PC-3 (cell line): ENCODE data around the gene ZC3H6. TPM values are rescaled to one million over a fixed set of nuclear protein-coding genes. Genes with fewer than 3 reads are reported as not detected.

ENCODE experiments used
- ATAC-seq: fragments of 200-7000 bp; cut with Tn5 transposase; 2 replicates; pipeline ENCODE4 v1.9.1; 2020; ENCODE audit warnings: mild to moderate bottlenecking, moderate library complexity
- BruUV-seq: library from RNA; stranded (reverse); fragments of 400-500 nt; replicated peaks from 2 replicates; lab custom pipeline; 2021; lab: Mats Ljungman, UMichigan
- CTCF ChIA-PET: fragments of 300-600 bp; sonication (Branson Sonifier 250); formaldehyde crosslinking; loops from one replicate; lab custom pipeline; 2022; ENCODE audit warnings: antibody characterized with exemption; lab: Charles Lee
- POLR2A ChIA-PET: fragments of 300-600 bp; sonication (Branson Sonifier 250); formaldehyde crosslinking; loops from one replicate; lab custom pipeline; 2022; ENCODE audit warnings: antibody characterized with exemption; ENCODE audit not compliant: unreplicated experiment; lab: Charles Lee
- DNase-seq: peaks from one replicate; pipeline ENCODE4 v3.0.0-alpha.2; 2015
- H2AFZ ChIP-seq: fragments of 300-600 bp; sonication (generic); 2 replicates; pipeline ENCODE4 v1.6.0; 2016; ENCODE audit warnings: antibody characterized with exemption, low read length
- H3F3A ChIP-seq: fragments of 300-600 bp; sonication (generic); one replicate; pipeline ENCODE4 v1.6.0; 2017; ENCODE audit warnings: antibody characterized with exemption, low read length, control low read depth, mild to moderate bottlenecking; ENCODE audit not compliant: unreplicated experiment
- H3K27ac ChIP-seq: fragments of 300-600 bp; sonication (generic); 2 replicates; pipeline ENCODE4 v1.5.1; 2016; ENCODE audit warnings: mild to moderate bottlenecking, low read length
- H3K27me3 ChIP-seq: fragments of 300-600 bp; sonication (generic); 2 replicates; pipeline ENCODE4 v1.6.1; 2016; ENCODE audit warnings: low read length, mixed read lengths
- H3K36me3 ChIP-seq: fragments of 300-600 bp; sonication (generic); 2 replicates; pipeline ENCODE4 v1.6.1; 2016; ENCODE audit warnings: low read depth, mixed run types, low read length, mixed read lengths
- H3K4me1 ChIP-seq: fragments of 300-600 bp; sonication (generic); 2 replicates; pipeline ENCODE4 v1.5.1; 2016; ENCODE audit warnings: low read length; ENCODE audit not compliant: insufficient read depth
- H3K4me2 ChIP-seq: fragments of 300-600 bp; sonication (generic); 2 replicates; pipeline ENCODE4 v1.6.0; 2016; ENCODE audit warnings: low read length
- H3K4me3 ChIP-seq: fragments of 300-600 bp; sonication (generic); 2 replicates; pipeline ENCODE4 v1.5.1; 2016; ENCODE audit warnings: mild to moderate bottlenecking, low read length, mixed read lengths
- H3K79me2 ChIP-seq: fragments of 300-600 bp; sonication (generic); 2 replicates; pipeline ENCODE4 v1.6.1; 2017; ENCODE audit warnings: low read length, mixed read lengths
- H3K9ac ChIP-seq: fragments of 300-600 bp; sonication (generic); 2 replicates; pipeline ENCODE4 v1.6.0; 2016; ENCODE audit warnings: mild to moderate bottlenecking, low read length
- H3K9me2 ChIP-seq: fragments of 300-600 bp; sonication (generic); replicated peaks from 2 replicates; pipeline ENCODE4 v1.6.1; 2016; ENCODE audit warnings: mixed run types, low read length, mixed read lengths
- H3K9me3 ChIP-seq: fragments of 300-600 bp; sonication (generic); 2 replicates; pipeline ENCODE4 v1.6.1; 2016; ENCODE audit warnings: low read length, mixed read lengths
- H4K20me1 ChIP-seq: fragments of 300-600 bp; sonication (generic); 2 replicates; pipeline ENCODE4 v1.6.1; 2016; ENCODE audit warnings: low read length, mixed read lengths
- EZH2 ChIP-seq: fragments of 300-600 bp; sonication (generic); IDR thresholded peaks from one replicate; pipeline ENCODE4 v1.6.1; 2017; ENCODE audit warnings: antibody characterized with exemption, mild to moderate bottlenecking, low read length; ENCODE audit not compliant: unreplicated experiment
- EZH2phosphoT487 ChIP-seq: fragments of 300-600 bp; sonication (generic); IDR thresholded peaks from 2 replicates; pipeline ENCODE4 v1.6.1; 2018; ENCODE audit warnings: mild to moderate bottlenecking, antibody characterized with exemption, low read length, borderline replicate concordance
- intact Hi-C: fragments of 100-400 bp; cut with micrococcal nuclease; formaldehyde crosslinking; loops from 2 replicates; pipeline ENCODE4 v1.9.0; 2023
- total RNA-seq: library from RNA; depleted of rRNA; stranded (reverse); fragments of >200 nt; gene quantifications from 2 replicates; pipeline ENCODE4 v1.2.3, GENCODE V29; 2014
- TF ChIP-seq, protein P1 (sequence below): fragments of 300-600 bp; sonication (generic); conservative IDR thresholded peaks from 2 replicates; pipeline ENCODE4 v1.5.1; 2017; ENCODE audit warnings: antibody characterized with exemption, low read depth, mild to moderate bottlenecking, low read length

The ZC3H6 gene
- total RNA-seq, 1 experiment from 2014 or later, result 1.3 TPM

DNA sequence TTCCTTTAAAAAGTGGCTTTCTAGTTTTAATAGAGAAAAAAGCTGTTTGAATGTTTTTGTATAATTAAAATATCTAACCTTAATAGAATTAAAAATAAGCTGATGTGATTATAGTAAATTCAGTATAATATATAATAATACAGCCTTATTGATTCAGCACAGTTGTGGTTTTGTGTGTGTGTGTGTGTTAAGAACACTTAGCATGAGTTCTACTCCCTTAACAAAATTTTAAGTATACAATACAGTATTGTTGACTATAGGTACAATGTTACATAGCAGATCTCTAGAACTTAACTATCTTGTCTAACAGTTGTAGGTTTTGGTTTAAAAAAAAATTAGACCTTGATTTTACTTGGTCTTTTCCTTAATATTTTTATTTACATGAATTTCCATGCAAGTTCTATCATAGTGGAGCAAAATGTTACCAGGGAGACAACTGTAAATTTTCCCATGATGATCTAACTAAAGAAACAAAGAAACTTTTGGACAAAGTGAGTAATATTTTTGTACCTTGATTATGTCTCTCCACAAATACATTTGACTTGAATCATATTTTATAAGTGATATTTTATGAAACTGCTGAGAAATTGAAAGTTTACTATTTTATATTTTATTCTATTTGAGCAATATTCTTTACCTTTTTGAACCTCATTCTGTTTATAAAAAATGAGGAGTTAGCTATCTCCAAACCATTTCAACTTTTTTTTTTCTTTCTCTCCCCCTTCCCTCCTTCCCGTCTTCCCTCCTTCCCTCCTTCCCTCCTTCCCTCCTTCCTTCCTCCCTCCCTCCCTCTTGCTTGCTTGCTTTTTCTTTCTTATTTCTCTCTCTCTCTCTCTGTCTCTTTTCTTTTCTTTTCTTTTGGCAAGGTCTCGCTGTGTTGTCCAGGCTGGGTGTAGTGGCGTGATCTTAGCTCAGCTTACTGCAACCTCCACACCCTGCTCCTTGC lies 46.3 kb downstream of the ZC3H6 start:
- H3K9ac ChIP-seq, result no peak overlapping the region
- H3K4me3 ChIP-seq, result no peak overlapping the region
- no peaks in the 10 kb centered on the region for H3K36me3 ChIP-seq
- H3K4me1 ChIP-seq, result no peaks in the 10 kb centered on the region
- H3K79me2 ChIP-seq, result no peaks in the 10 kb centered on the region
- H3K9me3 ChIP-seq, result no peaks in the 10 kb centered on the region
- H3K4me2 ChIP-seq, result no peak overlapping the region
- no peak overlapping the region for H3K27ac ChIP-seq
- no TSS peak for BruUV-seq
- no peak for TF ChIP-seq EZH2phosphoT487
- TF ChIP-seq, protein P1, sequence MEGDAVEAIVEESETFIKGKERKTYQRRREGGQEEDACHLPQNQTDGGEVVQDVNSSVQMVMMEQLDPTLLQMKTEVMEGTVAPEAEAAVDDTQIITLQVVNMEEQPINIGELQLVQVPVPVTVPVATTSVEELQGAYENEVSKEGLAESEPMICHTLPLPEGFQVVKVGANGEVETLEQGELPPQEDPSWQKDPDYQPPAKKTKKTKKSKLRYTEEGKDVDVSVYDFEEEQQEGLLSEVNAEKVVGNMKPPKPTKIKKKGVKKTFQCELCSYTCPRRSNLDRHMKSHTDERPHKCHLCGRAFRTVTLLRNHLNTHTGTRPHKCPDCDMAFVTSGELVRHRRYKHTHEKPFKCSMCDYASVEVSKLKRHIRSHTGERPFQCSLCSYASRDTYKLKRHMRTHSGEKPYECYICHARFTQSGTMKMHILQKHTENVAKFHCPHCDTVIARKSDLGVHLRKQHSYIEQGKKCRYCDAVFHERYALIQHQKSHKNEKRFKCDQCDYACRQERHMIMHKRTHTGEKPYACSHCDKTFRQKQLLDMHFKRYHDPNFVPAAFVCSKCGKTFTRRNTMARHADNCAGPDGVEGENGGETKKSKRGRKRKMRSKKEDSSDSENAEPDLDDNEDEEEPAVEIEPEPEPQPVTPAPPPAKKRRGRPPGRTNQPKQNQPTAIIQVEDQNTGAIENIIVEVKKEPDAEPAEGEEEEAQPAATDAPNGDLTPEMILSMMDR, result no peak
- no peak for TF ChIP-seq EZH2
- intact Hi-C loops, result no loop called here
- no peak for ATAC-seq
- no peaks in the 10 kb centered on the region for H3K27me3 ChIP-seq
- no peaks in the 10 kb centered on the region for H4K20me1 ChIP-seq
- no peaks in the 10 kb centered on the region for H3F3A ChIP-seq
- POLR2A ChIA-PET, result no interaction called here
- H3K9me2 ChIP-seq, result no peaks in the 10 kb centered on the region
- CTCF ChIA-PET, result interaction anchor here (0.6 kb wide), 1 partner anchor 158 kb away, joined by 3 read pairs; no protein-coding TSS in a partner anchor
- no peak overlapping the region for H2AFZ ChIP-seq
- DNase-seq, result no peak

DNA sequence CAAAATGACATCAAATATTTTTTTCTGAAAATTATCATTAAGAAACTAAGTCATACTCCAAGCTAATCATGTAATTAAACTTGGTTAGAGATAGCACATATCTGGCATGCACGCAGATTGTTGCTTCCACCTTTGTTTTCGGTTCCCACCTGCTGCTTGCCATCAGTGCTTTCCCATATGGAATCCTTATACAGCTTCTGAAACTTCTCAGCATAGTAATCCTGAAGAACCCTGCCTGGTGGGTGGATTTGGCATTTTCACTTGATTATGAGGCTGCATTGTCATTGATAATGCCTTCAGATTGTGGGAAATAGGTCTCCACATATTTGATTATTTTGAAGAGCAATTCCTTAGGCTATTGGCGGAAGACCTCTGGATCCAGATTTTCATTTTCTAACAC lies 47.5 kb downstream of the ZC3H6 start:
- BruUV-seq, result no TSS peak
- no peaks in the 10 kb centered on the region for H3K9me2 ChIP-seq
- H3K4me1 ChIP-seq, result no peaks in the 10 kb centered on the region
- no peaks in the 10 kb centered on the region for H3K36me3 ChIP-seq
- H3K4me3 ChIP-seq, result no peak overlapping the region
- H3K9ac ChIP-seq, result no peak overlapping the region
- ATAC-seq, result no peak
- TF ChIP-seq EZH2phosphoT487 (no peak), EZH2 (no peak)
- TF ChIP-seq, protein P1, result no peak
- no peaks in the 10 kb centered on the region for H3K79me2 ChIP-seq
- CTCF ChIA-PET, result no interaction called here
- intact Hi-C loops, result no loop called here
- H3K27ac ChIP-seq, result no peak overlapping the region
- H2AFZ ChIP-seq, result no peak overlapping the region
- no peak overlapping the region for H3K4me2 ChIP-seq
- POLR2A ChIA-PET, result no interaction called here
- no peaks in the 10 kb centered on the region for H3K9me3 ChIP-seq
- no peaks in the 10 kb centered on the region for H3K27me3 ChIP-seq
- H3F3A ChIP-seq, result no peaks in the 10 kb centered on the region
- DNase-seq, result no peak
- no peaks in the 10 kb centered on the region for H4K20me1 ChIP-seq

DNA sequence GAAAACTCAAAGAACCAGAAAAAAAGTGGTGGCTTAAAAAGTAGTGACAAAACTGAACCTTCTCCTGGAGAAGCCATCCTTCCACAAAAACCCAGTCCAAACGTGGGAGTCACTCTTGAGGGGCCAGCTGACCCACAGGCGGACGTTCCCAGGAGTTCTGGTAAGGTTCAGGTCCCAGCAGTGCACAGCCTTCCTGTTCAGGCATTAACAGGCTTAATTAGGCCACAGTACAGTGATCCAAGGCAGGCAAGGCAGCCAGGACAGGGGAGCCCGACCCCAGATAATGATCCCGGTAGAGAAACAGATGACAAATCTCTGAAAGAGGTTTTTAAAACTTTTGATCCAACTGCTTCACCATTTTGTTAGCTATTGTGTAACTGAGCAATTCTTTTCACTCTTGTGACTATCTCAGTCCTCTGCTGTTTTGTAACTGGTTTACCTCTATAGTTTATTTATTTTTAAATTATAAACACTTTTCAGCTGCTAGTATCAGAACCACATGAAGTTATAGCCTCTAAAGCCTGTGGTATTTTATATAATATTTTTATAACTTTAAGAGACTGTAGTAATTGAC lies 56.8 kb downstream of the ZC3H6 start:
- H3K4me2 ChIP-seq, result no peak overlapping the region
- DNase-seq (no peak), ATAC-seq (no peak)
- POLR2A ChIA-PET, result no interaction called here
- H3K9ac ChIP-seq, result no peak overlapping the region
- H3K4me3 ChIP-seq, result no peak overlapping the region
- H3K27me3 ChIP-seq, result no peaks in the 10 kb centered on the region
- CTCF ChIA-PET, result no interaction called here
- no peaks in the 10 kb centered on the region for H3K9me3 ChIP-seq
- H3K9me2 ChIP-seq, result no peaks in the 10 kb centered on the region
- H3K27ac ChIP-seq, result no peak overlapping the region
- H2AFZ ChIP-seq, result no peak overlapping the region
- H3F3A ChIP-seq, result no peaks in the 10 kb centered on the region
- BruUV-seq, result no TSS peak
- no peaks in the 10 kb centered on the region for H3K36me3 ChIP-seq
- no peak for TF ChIP-seq EZH2phosphoT487
- TF ChIP-seq, protein P1, result no peak
- no peak for TF ChIP-seq EZH2
- no peaks in the 10 kb centered on the region for H3K79me2 ChIP-seq
- intact Hi-C loops, result no loop called here
- H3K4me1 ChIP-seq, result no peaks in the 10 kb centered on the region
- H4K20me1 ChIP-seq, result no peaks in the 10 kb centered on the region
